Endothelial cell of umbilical vein (primary cell): ENCODE results near the gene CRLF3. TPM values are rescaled to one million over a fixed set of nuclear protein-coding genes. Genes with fewer than 3 reads are reported as not detected.

Experiments used
- BruUV-seq: library from RNA; stranded (reverse); fragments of 400-500 nt; replicated peaks from 2 replicates; lab custom pipeline; 2021; lab: Mats Ljungman, UMichigan
- CTCF ChIA-PET: fragments of 300-600, 350-600 bp; sonication (Branson Sonifier 250); formaldehyde crosslinking; loops from one replicate; lab custom pipeline; 2021; ENCODE audit warnings: antibody characterized with exemption, inconsistent platforms; lab: Charles Lee
- POLR2A ChIA-PET: fragments of 300-600, 350-600 bp; sonication (Branson Sonifier 250); formaldehyde crosslinking; loops from one replicate; lab custom pipeline; 2021; ENCODE audit warnings: antibody characterized with exemption, inconsistent platforms; lab: Charles Lee
- DNase-seq: peaks from one replicate; pipeline ENCODE4 v3.0.0-alpha.2; 2011; ENCODE audit warnings: low read depth, low spot score
- FAIRE-seq: peaks from 2 replicates; lab custom pipeline; 2011; peaks lifted over from hg19 to GRCh38; lab: Jason Lieb, UNC
- H2AFZ ChIP-seq: 2 replicates; pipeline ENCODE4 v1.6.0; 2012; ENCODE audit warnings: low read depth, low read length, control low read depth, inconsistent platforms
- H3K27ac ChIP-seq: 2 replicates; pipeline ENCODE4 v1.5.1; 2011; ENCODE audit warnings: low read depth, mild to moderate bottlenecking, control low read depth, low read length, moderate library complexity; ENCODE audit not compliant: insufficient read depth
- H3K27me3 ChIP-seq, 2 experiments: 2 replicates each; pipeline versions ENCODE4 v1.6.0 to v1.6.1; 2011; ENCODE audit warnings: low read length in 2 of 2, mixed read lengths in 1 of 2; ENCODE audit not compliant: control insufficient read depth in 2 of 2, insufficient read depth in 2 of 2
- H3K36me3 ChIP-seq, 2 experiments: 2 replicates in 1 of 2; 3 replicates in 1 of 2; pipeline ENCODE4 v1.5.1; 2011; ENCODE audit warnings: low read length in 2 of 2, mild to moderate bottlenecking in 1 of 2, moderate library complexity in 1 of 2; ENCODE audit not compliant: control insufficient read depth in 2 of 2, insufficient read depth in 2 of 2; ENCODE audit errors: extremely low read depth in 1 of 2
- H3K4me1 ChIP-seq: 3 replicates; pipeline ENCODE4 v1.5.1; 2011; ENCODE audit warnings: mild to moderate bottlenecking, low read length; ENCODE audit not compliant: control insufficient read depth, insufficient read depth; ENCODE audit errors: extremely low read depth
- H3K4me2 ChIP-seq: 2 replicates; pipeline ENCODE4 v1.6.1; 2011; ENCODE audit warnings: low read length, control low read depth, mixed read lengths; ENCODE audit not compliant: insufficient read depth
- H3K4me3 ChIP-seq, 3 experiments: fragments of 200-600 bp in 1 of 3; sonication (generic), shearing (Covaris generic) in 1 of 3; replicated peaks in 1 of 3; 2 replicates each; pipeline ENCODE4 v1.5.1; 2011 to 2016; ENCODE audit warnings: control low read depth in 3 of 3, low read length in 3 of 3, mild to moderate bottlenecking in 2 of 3, inconsistent platforms in 1 of 3, low read depth in 1 of 3, moderate library complexity in 1 of 3; ENCODE audit not compliant: insufficient read depth in 1 of 3
- H3K79me2 ChIP-seq: 2 replicates; pipeline ENCODE4 v1.6.0; 2012; ENCODE audit warnings: low read length, inconsistent platforms; ENCODE audit not compliant: control insufficient read depth, insufficient read depth
- H3K9ac ChIP-seq: replicated peaks from 2 replicates; pipeline ENCODE3; 2011; ENCODE audit warnings: low read length, control low read depth; ENCODE audit not compliant: insufficient read depth; ENCODE audit errors: extremely low read depth
- H3K9me1 ChIP-seq: replicated peaks from 3 replicates; pipeline ENCODE4 v1.6.0; 2011; ENCODE audit warnings: mild to moderate bottlenecking, low read length; ENCODE audit not compliant: control insufficient read depth, insufficient read depth; ENCODE audit errors: extremely low read depth
- H3K9me3 ChIP-seq: replicated peaks from 2 replicates; pipeline ENCODE4 v1.5.1; 2012; ENCODE audit warnings: low read length, inconsistent platforms; ENCODE audit not compliant: control insufficient read depth, insufficient read depth
- H4K20me1 ChIP-seq: replicated peaks from 2 replicates; pipeline ENCODE3; 2011; ENCODE audit warnings: mild to moderate bottlenecking, low read length; ENCODE audit not compliant: control insufficient read depth, insufficient read depth; ENCODE audit errors: extremely low read depth
- CTCF ChIP-seq, 2 donors: IDR thresholded peaks; 1 replicate in 1 of 2; 2 replicates in 1 of 2; pipeline ENCODE4 v1.5.1; 2011; ENCODE audit warnings: low read length in 2 of 2, mild to moderate bottlenecking in 2 of 2, moderate library complexity in 2 of 2, control low read depth in 1 of 2, inconsistent platforms in 1 of 2, low read depth in 1 of 2; ENCODE audit not compliant: insufficient read depth in 1 of 2; ENCODE audit errors: extremely low read depth in 1 of 2
- EZH2 ChIP-seq: IDR thresholded peaks from 2 replicates; pipeline ENCODE4 v1.6.1; 2012; ENCODE audit warnings: borderline replicate concordance, low read depth, mild to moderate bottlenecking, moderate library complexity, low read length, inconsistent platforms; ENCODE audit not compliant: severe bottlenecking
- FOS ChIP-seq: IDR thresholded peaks from 2 replicates; pipeline ENCODE4 v1.6.1; 2011; ENCODE audit warnings: mild to moderate bottlenecking, low read length, moderate library complexity, borderline replicate concordance; ENCODE audit not compliant: insufficient read depth
- GATA2 ChIP-seq: IDR thresholded peaks from 2 replicates; pipeline ENCODE4 v1.7.0; 2011; ENCODE audit warnings: low read depth, mild to moderate bottlenecking, moderate library complexity, mixed read lengths, low read length; ENCODE audit not compliant: insufficient read length, insufficient read depth
- JUN ChIP-seq: IDR thresholded peaks from 2 replicates; pipeline ENCODE4 v1.6.1; 2011; ENCODE audit warnings: borderline replicate concordance, low read depth; ENCODE audit not compliant: insufficient read length, insufficient read depth
- MYC ChIP-seq: IDR thresholded peaks from one replicate; pipeline ENCODE4 v1.6.1; 2011; ENCODE audit warnings: mild to moderate bottlenecking, low read depth, low read length
- POLR2A ChIP-seq: IDR thresholded peaks from 2 replicates; pipeline ENCODE4 v1.6.1; 2012; ENCODE audit warnings: low read depth, mild to moderate bottlenecking, control low read depth, low read length
- POLR2AphosphoS5 ChIP-seq: IDR thresholded peaks from 2 replicates; pipeline ENCODE4 v1.6.1; 2012; ENCODE audit warnings: low read depth, mild to moderate bottlenecking, control low read depth, low read length, moderate library complexity; ENCODE audit not compliant: insufficient read depth
- dilution Hi-C: fragments of 300-500 bp; cut with MboI; formaldehyde crosslinking; loops from one replicate; pipeline ENCODE4 v1.15.0; 2019; ENCODE audit warnings: low sequenced_read_pairs; ENCODE audit not compliant: extremely low pct_ligation_motif_present
- intact Hi-C: fragments of 100-400 bp; cut with micrococcal nuclease; formaldehyde crosslinking; loops from one replicate; pipeline ENCODE4 v1.10.0; 2022
- polyA plus RNA-seq, 4 experiments: library from polyadenylated mRNA; depleted of rRNA in 3 of 4; stranded (reverse) in 3 of 4; unstranded in 1 of 4; fragments of >200 nt; gene quantifications; 2 replicates each; pipeline versions ENCODE4 v1.2.1 to v1.2.3, GENCODE V29; 2011 to 2012; ENCODE audit warnings: missing spikeins in 1 of 4
- total RNA-seq: library from RNA; stranded (reverse); gene quantifications from 2 replicates; pipeline ENCODE4 v1.2.3, GENCODE V29; 2021
- TF ChIP-seq, protein P1 (sequence below): IDR thresholded peaks from 2 replicates; pipeline ENCODE4 v1.6.1; 2011; ENCODE audit not compliant: insufficient read depth, insufficient read length

The CRLF3 gene
- total and polyA plus RNA-seq, 2 donors (not counting 3 experiments of a cell fraction or from before 2014, with no cell fraction given): 10.1 to 15.4 TPM

DNA sequence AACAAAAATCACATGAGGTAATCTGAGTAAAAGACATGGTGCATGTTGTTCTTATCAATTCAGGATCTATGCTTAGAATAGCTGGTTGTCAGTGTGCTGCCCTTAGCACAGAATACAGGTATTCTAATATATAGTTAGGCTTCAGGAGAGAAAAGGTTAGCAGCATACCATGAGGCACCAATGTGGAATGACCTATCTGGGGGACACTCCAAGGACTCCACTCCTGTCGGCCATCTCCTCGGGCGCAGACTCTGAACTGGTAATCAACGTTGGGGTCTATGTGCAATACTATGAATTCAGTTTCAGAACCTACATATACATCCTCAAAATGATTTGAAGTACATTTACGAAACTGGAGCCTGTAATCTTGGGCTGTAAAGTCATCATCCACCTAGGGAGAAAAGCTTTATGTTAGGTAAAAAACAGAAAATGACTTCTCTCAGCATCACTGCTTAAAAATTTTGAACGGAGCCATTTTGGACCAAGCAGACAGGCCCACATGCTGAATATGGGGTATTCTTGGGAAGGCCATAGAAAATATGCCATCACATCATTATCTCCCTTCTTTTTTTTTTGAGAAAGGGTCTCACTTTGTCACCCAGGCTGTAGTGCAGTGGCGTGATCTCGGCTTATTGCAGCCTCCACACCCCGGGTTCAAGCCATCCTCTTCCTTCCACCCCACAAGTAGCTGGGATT, 31.1 kb downstream of the CRLF3 start:
- H3K4me3 ChIP-seq: no peak overlapping the region
- H3K36me3 ChIP-seq: peaks cover 8 to 12% of the 10 kb centered on the region in 2 experiments
- BruUV-seq: no TSS peak
- no peaks in the 10 kb centered on the region for H3K9me1 ChIP-seq
- H4K20me1 ChIP-seq: no peaks in the 10 kb centered on the region
- no peak overlapping the region for H3K27ac ChIP-seq
- CTCF ChIA-PET: no interaction called here
- H3K4me1 ChIP-seq: no peaks in the 10 kb centered on the region
- dilution Hi-C loops (no loop called here), intact Hi-C loops (no loop called here)
- H3K79me2 ChIP-seq: no peaks in the 10 kb centered on the region
- no peaks in the 10 kb centered on the region for H3K27me3 ChIP-seq
- no peak overlapping the region for H3K9ac ChIP-seq
- DNase-seq (no peak), FAIRE-seq (no peak)
- POLR2A ChIA-PET: no interaction called here
- TF ChIP-seq JUN (no peak), POLR2AphosphoS5 (no peak), MYC (no peak), GATA2 (no peak), FOS (no peak), EZH2 (no peak), POLR2A (no peak), CTCF (IDR thresholded peaks at IDR 0.05; ENCODE audit: extremely low read depth in 1 of 2, insufficient read depth in 1 of 2, low read depth in 1 of 2, low read length in 2 of 2) (no peak)
- TF ChIP-seq, protein P1, sequence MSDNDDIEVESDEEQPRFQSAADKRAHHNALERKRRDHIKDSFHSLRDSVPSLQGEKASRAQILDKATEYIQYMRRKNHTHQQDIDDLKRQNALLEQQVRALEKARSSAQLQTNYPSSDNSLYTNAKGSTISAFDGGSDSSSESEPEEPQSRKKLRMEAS: no peak
- no peak overlapping the region for H3K4me2 ChIP-seq
- H3K9me3 ChIP-seq: no peaks in the 10 kb centered on the region
- no peak overlapping the region for H2AFZ ChIP-seq
